Immature natural killer cell (primary cell): ENCODE results near the gene DNAJB14. TPM values are rescaled to one million over a fixed set of nuclear protein-coding genes. Genes with fewer than 3 reads are reported as not detected.

ENCODE experiments used
- DNase-seq, 3 donors: peaks; one replicate each; pipeline ENCODE4 v3.0.0; 2022; ENCODE audit warnings: mixed read lengths in 1 of 3
- H3K27ac Mint-ChIP-seq, 6 donors: one replicate each; pipeline ENCODE4 v1.8.0; 2020; ENCODE audit warnings: mixed read lengths in 6 of 6, mild to moderate bottlenecking in 5 of 6, inconsistent platforms in 4 of 6, moderate library complexity in 3 of 6
- H3K27me3 Mint-ChIP-seq, 3 donors: one replicate each; pipeline ENCODE4 v1.8.0; 2020 to 2021; ENCODE audit warnings: low read depth in 3 of 3, mild to moderate bottlenecking in 3 of 3, mixed read lengths in 3 of 3, moderate library complexity in 3 of 3, inconsistent platforms in 1 of 3
- H3K36me3 Mint-ChIP-seq, 3 donors: one replicate each; pipeline ENCODE4 v1.8.0; 2020; ENCODE audit warnings: mixed read lengths in 3 of 3, inconsistent platforms in 2 of 3, mild to moderate bottlenecking in 2 of 3
- H3K4me1 Mint-ChIP-seq, 2 donors: one replicate each; pipeline ENCODE4 v1.8.0; 2020; ENCODE audit warnings: inconsistent platforms in 2 of 2, mild to moderate bottlenecking in 2 of 2, mixed read lengths in 2 of 2, moderate library complexity in 1 of 2
- H3K4me3 Mint-ChIP-seq, 5 donors: one replicate each; pipeline ENCODE4 v1.8.0; 2020; ENCODE audit warnings: mild to moderate bottlenecking in 5 of 5, mixed read lengths in 5 of 5, inconsistent platforms in 3 of 5, moderate library complexity in 3 of 5
- H3K9me3 Mint-ChIP-seq, 6 donors: one replicate each; pipeline ENCODE4 v1.8.0; 2020; ENCODE audit warnings: mild to moderate bottlenecking in 6 of 6, mixed read lengths in 6 of 6, inconsistent platforms in 4 of 6, moderate library complexity in 3 of 6
- polyA plus RNA-seq, 3 donors: library from polyadenylated mRNA; unstranded; fragments of 300-500 nt; fragmentation: Illumina TruSeq; gene quantifications; one replicate each; pipeline ENCODE4 v1.2.3, GENCODE V29; 2021

Gene DNAJB14
- polyA plus RNA-seq, 3 donors from 2014 or later: 48.4 to 83.0 (median 53.4) TPM

GRCh38 chr4:99848591-99849001 is 97.8 kb downstream of the DNAJB14 start:
- Mint-ChIP-seq H3K36me3 (no peaks in the 10 kb centered on the region), H3K4me1 (no peaks in the 10 kb centered on the region)

GRCh38 chr4:99847362-99847976 is 98.9 kb downstream of the DNAJB14 start:
- Mint-ChIP-seq H3K27ac (no peak overlapping the region), H3K36me3 (no peaks in the 10 kb centered on the region), H3K9me3 (no peaks in the 10 kb centered on the region), H3K4me1 (no peaks in the 10 kb centered on the region), H3K4me3 (no peak overlapping the region), H3K27me3 (peaks cover 0 to 3% (median under 1%) of the 10 kb centered on the region in 3 donors)
- no peak for DNase-seq

More at GRCh38 chr4:99848591-99849001, 97.8 kb downstream of the DNAJB14 start:
- no peaks in the 10 kb centered on the region for H3K9me3 Mint-ChIP-seq
- H3K27ac Mint-ChIP-seq: no peak overlapping the region
- no peak for DNase-seq
- no peak overlapping the region for H3K4me3 Mint-ChIP-seq
- H3K27me3 Mint-ChIP-seq: peaks cover 0 to 4% (median 1%) of the 10 kb centered on the region in 3 donors

GRCh38 chr4:99846891-99847290 is 99.5 kb downstream of the DNAJB14 start:
- DNase-seq: no peak
- no peak overlapping the region for H3K27ac Mint-ChIP-seq
- H3K36me3 Mint-ChIP-seq: peaks cover 0 to 2% (median 0%) of the 10 kb centered on the region in 3 donors
- no peaks in the 10 kb centered on the region for H3K9me3 Mint-ChIP-seq
- H3K4me3 Mint-ChIP-seq: no peak overlapping the region
- H3K27me3 Mint-ChIP-seq: no peaks in the 10 kb centered on the region
- H3K4me1 Mint-ChIP-seq: no peaks in the 10 kb centered on the region

Other genes starting within 250 kb of the DNAJB14 start
- gene DAPP1, start 129.8 kb downstream of the DNAJB14 start, polyA plus RNA-seq: 10 to 100 TPM; 11.7 to 13.8 (median 13.2) TPM
- gene LAMTOR3, start 52.2 kb downstream of the DNAJB14 start, polyA plus RNA-seq: 10 to 100 TPM; 29.9 to 67.2 (median 47.3) TPM
- gene H2AZ1, start 3.7 kb upstream of the DNAJB14 start, polyA plus RNA-seq: 100 to 1,000 TPM; 375 to 574 (median 414) TPM
- gene DDIT4L, start 243.8 kb upstream of the DNAJB14 start, polyA plus RNA-seq: not detected